ENCODE data around the gene FCRL2. TPM values are rescaled to one million over a fixed set of nuclear protein-coding genes. Genes with fewer than 3 reads are reported as not detected.
"Not testable (repeated sequence)": the region's sequence is repeated elsewhere in the genome, so short reads cannot be mapped to it uniquely, and the experiment has no call there.

FCRL2 gene
- total RNA-seq, 1 experiment from 2014 or later, result not detected

DNA sequence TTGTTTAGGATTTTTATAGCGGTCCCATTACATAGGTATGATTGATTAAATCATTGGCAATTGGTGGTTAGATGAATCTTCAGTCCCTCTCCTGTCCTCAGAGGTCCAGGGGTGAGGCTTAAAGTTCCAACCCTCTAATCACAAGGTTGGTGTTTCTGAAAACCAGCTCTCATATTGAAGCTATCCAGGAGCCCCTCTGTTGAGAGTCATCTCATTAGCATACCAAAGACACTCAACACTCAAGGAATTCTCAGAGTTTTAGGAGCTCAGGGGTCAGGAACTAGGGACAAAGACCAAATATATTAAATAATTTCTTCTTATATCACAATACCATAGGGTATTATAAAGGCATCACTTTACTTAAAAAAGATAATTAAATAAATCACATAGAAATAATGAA is 23.3 kb downstream of the FCRL2 start:
- DNase-seq (ENCODE audit: low read depth), result no peak

DNA sequence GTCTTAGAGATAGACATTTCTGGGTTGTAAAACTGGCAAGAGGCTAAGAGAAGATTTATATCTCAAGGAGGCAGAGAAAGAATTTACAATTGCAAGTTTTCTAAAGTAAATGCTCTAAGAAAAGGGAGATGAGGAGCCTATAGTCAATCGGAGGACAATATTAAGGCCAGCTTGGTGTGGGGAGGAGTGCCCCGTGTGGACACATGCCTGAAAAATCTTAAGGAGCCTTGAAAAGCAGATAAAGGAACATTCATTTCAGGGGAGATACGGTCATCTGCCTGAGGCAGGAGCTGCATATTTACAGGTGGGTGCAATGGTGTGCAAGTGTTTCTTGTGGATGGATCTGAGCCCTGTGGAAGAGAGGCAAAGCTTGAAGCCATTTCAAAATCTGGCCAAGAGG is 25.6 kb downstream of the FCRL2 start:
- no peak for DNase-seq (ENCODE audit: low read depth)

DNA sequence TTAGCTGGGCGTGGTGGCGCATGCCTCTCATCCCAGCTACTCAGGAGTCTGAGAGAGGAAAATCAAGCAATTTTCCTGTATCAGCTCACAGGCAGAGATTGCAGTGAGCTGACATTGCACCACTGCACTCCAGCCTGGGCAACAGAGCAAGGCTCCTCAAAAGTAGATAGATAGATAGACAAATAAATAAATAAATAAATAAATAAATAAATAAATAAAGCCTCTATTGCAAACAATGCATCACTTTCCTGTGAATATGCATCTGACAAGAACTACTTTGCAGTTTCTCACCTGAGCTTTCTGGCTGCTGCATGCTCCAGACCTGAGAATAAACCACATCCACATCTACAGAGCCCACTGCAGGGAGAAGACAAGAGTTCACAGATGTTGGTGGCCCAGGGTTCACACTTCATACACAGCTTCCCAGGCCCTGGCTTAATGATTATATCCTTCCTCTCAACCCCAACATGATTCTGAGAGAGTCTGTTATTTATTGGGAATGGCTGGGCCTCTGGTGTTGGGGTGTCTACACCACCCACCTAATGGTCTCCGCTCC is 28.6 kb downstream of the FCRL2 start:
- no peak for DNase-seq (ENCODE audit: low read depth)

DNA sequence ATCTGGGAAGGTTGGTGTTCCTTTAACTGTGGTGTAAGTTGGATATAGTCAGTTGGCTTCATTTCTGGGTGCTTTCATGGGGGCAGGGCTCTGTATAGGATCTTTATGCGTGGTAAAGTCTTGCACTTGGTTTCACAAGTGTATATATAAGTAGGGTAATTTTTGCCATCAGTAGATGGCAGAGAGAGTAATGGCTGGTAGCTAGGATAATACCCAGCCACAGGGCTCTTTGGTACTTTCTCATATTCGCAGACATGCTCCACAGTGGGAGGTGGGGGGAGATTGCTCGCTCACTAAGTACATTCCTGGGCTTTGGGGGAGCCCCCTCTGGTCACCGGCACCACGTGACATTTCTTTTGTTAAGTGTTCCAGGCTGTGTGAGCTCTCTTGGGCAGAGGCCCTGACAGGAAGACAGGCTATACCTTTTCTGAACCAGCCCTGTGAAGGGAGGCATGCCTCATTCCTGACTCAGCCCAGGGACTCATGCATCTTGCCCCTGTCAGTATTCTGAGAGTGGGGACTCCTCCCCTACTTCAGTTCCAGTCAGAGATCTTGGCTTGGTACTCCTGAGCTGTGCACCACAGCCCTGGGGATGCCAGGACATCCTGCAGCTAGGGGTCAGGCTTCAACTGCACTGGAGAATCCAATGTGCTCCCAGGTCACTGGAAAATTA is 37.6 kb downstream of the FCRL2 start:
- DNase-seq (ENCODE audit: low read depth), result no peak

DNA sequence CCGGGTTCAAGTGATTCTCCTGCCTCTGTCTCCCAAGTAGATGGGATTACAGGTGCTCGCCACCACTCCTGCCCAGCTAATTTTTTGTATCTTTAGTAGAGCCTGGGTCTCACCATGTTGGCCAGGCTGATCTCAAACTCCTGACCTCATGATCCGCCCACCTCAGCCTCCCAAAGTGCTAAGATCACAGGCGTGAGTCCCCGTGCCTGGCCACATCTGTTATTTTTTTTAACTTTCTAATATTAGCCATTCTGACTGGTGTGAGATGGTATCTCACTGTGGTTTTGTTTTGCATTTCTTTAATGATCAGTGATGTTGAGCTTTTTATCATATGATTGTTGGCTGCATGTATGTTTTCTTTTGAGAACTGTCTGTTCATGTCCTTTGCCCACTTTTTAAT is 40.9 kb downstream of the FCRL2 start:
- not testable (repeated sequence) for DNase-seq (ENCODE audit: low read depth)

DNA sequence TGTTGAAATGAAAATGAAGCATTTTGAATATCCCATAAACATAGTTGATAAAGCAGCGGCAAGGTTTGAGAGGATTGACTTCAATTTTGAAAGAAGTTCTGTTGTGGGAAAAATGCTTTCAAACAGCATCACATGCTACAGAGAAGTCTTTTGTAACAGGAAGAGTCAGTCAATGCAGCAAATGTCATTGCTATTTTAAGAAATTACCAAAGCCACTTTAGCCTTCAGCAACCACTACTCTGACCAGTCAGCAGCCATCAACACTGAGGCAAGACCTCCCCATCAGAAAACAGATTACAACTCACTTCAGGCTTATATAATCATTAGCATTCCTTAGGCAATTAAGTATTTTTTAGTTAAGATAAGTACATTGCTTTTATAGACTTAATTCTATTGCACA is 42.6 kb downstream of the FCRL2 start:
- DNase-seq (ENCODE audit: low read depth), result no peak

DNA sequence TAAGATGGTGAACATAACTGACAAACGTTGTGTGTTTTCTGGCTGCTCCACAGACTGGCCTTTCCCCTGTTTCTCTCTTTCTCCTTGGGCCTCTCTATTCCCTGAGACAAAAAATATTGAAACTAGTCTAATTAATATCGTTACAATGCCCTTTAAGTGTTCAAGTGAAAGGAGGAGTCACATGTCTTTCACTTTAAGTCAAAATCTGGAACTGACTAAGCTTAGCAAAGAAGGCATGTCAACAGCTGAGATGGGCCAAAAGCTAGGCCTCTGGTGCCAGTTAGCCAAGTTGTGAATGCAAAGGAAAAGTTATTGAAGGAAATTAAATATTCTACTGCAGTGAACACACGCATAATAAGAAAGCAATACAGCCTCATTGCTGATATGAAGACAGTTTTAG is 44.2 kb downstream of the FCRL2 start:
- DNase-seq (ENCODE audit: low read depth), result no peak

DNA sequence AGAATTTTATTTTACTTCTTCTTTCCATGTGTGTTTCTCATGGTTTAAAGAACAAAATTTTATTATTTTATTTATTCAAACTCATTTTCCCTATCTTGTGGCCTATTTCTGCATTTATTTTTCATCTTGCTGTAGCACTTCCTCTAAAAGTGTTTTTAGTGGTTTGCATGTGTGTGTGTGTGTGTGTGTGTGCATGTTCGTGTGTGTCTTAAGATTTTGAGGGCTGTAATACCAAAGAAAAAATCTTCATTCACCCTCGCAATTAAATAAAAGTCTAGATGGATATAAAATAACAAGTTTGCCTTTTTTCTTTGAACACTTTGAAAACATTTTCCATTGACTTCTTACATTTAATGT is 51.7 kb downstream of the FCRL2 start:
- DNase-seq (ENCODE audit: low read depth), result no peak

DNA sequence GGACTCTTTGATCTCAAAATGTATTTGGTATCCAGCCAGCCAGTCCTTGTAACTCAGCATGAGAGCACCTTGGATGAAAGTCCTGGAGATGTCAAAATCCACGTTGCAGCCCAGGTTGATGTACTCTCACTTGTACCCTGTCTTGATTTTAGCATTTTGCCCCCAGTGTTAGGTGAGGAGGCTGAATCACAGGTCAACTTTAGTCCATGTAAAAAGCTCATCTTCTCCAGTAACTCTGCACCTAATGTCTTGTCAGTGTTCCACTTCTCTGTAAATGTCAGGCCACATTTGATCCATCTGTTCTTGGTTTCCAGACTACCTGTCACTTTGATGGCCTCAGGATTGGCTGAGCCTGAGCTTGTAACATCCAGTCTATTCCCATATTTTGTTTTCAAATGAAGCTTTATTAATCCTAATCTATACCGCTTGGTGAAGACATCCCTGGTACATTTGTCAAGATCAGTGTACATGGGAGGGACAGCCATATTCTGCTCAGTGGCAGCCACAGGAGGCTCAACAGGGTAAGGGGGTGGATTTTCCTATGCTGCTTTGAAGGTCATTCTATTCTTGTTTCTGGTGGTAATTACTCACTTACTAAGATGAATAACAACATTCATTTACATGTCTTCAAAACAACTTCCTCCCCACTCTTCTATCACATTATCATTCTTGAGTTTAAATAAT is 52.3 kb downstream of the FCRL2 start:
- no peak for DNase-seq (ENCODE audit: low read depth)

DNA sequence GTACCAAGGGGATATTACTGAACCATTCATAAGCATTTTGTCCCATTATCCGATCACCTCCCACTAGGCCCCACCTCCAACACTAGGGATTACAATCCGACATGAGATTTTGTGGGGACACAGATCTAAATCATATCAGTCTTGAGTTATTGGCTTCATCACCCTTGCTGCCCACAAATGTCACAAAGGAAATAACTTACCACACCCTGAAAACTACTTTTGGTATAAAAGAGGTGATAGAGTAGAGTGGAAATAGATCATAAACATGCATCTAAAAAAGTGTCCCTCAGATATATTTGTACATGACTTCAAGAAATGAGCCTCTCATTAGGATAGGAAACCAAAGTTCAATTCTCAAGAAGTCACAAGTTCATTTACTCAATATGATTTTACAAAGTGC is 53.8 kb downstream of the FCRL2 start:
- no peak for DNase-seq (ENCODE audit: low read depth)

DNA sequence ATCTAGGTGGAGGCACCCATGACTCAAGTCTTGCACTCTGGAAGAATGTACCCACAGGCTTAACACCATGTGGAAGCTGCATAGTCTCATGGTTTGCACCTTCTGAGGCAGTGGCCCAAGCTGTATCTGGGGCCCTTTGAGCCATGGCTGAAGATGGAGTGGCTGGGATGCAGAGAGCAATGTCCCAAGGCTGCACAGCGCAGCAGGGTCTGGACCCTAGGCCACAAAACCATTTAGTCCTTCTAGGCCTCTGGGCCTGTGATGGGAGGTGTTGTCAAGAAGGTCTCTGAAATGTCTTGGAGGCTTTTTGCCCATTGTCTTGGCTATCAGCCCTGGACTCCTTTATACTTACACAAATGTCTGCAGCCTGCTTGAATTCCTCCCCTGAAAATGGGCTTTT is 54.9 kb downstream of the FCRL2 start:
- DNase-seq (ENCODE audit: low read depth), result no peak

DNA sequence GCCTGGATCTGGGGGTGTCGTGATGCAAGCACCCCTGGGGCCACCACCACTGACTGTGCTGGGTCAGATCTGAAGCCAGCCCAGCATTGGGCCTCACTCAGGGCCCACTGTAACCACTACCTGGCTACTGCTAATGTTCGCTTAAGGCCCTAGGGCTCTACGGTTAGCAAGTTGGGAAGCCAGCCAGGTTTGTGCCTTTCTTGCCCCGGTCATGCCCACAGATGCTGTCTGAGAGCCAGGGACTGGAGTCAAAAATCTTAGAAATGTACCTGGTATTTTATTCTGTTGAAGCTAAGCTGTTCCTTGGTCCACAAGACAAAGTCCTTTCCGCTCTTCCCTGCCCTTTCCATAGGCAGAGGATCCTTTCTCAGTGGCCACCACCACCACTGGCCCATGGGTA is 61.2 kb downstream of the FCRL2 start:
- DNase-seq (ENCODE audit: low read depth), result no peak

DNA sequence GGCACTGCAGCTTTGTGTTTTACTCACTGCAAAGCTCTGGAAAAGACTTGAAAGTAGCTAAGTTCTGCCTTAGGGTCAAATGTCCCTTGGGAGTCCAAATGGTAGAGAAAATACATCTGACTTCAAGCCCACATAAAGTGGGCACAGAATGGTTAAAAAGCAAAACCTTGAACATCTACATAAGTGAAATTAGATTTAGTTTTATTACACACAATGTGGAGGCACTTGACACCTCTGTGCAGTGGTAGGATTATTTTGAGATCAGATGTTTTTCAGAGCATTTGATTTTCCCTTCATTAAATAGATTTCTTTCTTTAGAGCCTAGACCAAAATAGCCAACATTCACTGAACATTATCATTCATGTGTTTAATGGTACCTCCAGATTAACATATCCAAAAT is 65.1 kb downstream of the FCRL2 start:
- DNase-seq (ENCODE audit: low read depth), result no peak

DNA sequence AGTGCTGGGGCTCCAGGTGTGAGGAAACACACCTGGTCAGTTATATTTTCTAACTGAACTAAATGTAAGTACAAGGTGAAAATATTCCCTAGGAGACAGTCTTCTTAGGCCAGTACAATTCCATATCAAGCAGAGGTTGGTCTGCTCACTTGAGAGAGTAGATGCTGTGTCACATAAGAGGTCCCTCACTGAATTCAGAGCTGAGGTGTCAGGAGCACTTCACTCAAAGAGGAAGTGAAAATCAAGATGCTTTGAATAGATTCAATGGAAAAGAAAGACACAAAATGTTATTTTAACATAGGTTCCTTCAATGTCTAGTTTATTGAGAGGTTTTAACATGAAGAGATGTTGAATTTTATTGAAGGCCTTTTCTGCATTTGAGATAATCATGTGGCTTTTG is 72.1 kb downstream of the FCRL2 start:
- DNase-seq (ENCODE audit: low read depth), result no peak

DNA sequence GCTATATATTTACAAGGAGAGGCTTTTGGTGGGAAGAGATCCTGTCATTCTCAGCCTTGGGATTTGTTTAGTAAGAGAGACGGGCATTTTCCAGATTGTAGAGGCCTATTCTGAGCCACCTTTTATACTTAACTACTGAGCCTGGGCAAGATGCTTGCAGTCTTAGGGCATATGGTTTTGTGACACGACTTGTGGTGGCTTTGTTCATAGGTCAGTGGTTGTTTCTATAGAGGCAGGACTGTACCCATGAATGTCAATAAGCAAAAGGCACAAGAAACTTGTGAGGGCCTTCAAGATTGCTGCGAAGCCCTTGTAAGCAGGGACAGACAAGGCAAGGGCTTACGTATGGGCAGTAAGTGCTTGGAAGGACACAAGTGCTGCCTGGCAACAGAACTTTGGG is 73.0 kb downstream of the FCRL2 start:
- no peak for DNase-seq (ENCODE audit: low read depth)

DNA sequence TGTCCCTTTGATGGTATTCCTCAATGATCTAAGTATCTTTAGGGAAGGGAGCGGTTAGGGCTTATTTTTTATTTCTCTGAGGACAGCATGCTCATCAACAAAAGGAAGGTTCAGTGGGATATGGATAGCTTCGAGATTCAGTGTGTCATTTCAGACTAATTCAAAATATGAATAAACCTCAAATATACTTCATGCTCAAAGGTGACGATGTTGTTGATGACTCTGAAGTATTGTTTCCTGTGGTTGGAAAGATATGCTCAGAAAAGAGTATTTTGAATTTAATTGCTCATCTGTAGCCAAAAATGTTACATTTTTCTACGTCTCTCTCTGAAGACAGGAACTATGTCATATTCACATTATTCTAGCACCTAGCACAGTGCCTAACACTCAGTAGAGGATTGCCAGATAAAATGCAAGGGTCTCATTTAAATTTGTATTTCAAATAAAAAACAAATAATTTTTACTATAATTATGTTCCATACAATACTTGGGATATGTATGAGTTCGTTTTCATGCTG is 74.6 kb downstream of the FCRL2 start:
- no peak for DNase-seq (ENCODE audit: low read depth)

DNA sequence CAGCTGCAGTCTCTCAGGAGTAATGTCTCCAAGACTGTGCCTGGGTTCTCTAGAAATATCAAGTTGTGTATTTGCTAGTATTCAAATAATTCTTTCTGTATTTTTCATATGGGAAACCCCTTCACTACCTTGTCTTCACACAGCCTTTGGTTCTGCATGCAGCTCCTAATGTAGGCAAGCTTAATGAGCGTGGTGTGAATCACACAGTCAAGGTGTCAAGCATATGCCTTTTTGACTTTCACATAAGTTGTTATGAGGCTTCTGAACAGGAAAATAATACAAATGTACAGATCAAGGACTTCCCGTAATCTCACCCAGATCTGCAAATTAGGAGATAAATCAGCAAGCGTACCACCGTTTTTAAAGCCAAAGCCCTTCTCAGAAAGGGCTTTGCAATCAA is 76.2 kb downstream of the FCRL2 start, which contains the start of gene FCRL3:
Gene FCRL3, minus strand, starts transcription at position 38 of the 400 bp plus-strand sequence. CDS start 280 bp downstream, outside the sequence.
- no peak for DNase-seq (ENCODE audit: low read depth)

DNA sequence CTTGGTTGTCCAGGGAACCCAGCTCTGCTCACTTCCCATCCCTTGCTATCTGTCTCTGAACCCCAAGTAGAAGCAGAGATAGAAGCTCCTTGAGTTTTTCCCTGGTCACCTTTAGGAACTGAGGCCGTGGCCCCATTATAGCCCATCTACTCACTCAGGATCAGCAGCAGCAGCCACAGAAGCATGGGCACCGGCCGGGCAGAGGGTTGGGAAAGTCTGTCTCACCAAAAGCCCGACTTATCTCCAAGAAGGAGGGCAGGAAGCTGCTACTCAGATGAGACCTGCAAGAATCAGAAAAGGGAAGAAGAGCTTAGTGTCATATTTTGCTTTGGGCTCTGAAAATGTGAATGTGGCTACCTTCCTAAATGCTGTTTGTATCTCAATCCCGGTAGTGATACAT is 76.6 kb downstream of the FCRL2 start:
- no peak for DNase-seq (ENCODE audit: low read depth)

DNA sequence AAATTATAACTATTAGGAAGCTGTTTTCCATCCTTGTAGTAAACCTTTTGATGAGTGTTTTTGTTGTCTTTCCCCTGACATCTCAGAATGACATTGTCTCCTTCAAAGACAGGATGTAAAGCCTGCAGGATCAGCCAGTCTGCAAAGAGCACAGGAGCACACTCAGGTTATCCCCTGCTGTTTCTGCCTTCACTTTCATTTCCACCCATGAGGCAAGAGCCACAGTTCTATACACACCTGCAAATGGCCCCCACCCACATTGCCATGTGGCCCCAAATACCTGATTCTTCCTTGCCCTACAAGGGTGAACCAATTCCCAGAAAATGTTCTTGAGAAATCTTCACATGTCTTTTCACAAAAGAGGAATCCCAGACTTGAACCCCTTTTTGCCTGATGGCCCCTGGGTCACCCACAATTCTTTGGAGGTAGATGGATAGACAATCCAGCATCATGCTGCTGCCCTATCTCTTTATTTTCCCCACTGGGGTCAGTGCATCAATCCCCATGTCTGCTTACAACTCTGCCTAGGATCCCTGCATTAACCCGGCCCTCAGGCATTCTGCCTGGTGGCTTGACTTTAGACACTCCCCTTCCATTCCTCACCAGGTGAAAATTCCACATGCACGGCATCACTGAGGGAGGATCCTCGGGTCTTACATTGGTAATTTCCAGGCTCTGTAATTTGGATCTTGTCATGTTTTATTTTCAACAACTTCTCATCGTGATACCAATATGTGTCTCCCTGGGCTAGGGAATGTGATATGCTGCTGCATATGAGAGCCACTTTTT is 79.0 kb downstream of the FCRL2 start:
- DNase-seq (ENCODE audit: low read depth), result no peak

DNA sequence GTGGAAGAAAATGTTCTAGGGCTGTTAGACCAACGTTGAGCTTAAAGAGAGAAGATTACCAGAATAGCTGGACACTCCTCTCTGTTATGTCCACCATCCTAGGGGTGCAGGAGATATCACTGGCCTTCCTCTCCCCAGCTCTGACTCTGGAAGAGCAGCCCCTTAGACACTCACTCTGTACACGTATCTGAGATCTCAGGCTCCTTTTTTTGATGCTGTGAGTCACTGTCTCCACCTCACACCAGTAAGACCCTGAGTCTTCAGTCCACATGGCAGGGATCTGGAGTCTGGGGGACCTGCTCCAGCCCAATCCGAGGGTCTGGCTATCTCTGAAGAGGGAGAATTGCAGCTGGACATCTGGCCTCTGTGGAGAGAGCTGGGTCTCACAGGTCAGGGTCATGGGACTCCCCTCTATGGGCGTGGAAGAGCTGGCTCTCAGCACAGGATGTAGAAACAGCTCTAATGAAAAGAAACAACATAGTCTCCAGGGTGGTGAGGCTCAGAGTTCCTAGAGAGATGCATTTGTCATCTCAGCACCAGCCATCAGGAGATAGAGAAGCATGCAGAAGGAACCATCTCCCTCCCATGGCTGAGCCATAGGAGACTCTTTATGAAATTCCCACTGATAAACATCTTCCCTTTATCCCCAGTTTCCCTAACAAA is 79.8 kb downstream of the FCRL2 start:
- DNase-seq (ENCODE audit: low read depth), result no peak

Data from RPMI7951 (cell line).